ENCODE measurements around the gene SLX9. TPM values are rescaled to one million over a fixed set of nuclear protein-coding genes. Genes with fewer than 3 reads are reported as not detected.

The SLX9 gene
- total RNA-seq, 4 donors from 2014 or later, result 8.1 to 46.0 (median 16.6) TPM

GRCh38 chr21:44930543-44930981, 9.3 kb upstream of the SLX9 start:
- H3K36me3 ChIP-seq, result no peaks in the 10 kb centered on the region
- in situ Hi-C loops (cut with MboI; ENCODE audit: low pct_ligation_motif_present in 1 of 4, low pct_unique_long_range_greater_than_20kb in 1 of 4, low sequenced_read_pairs in 3 of 4) (loop anchor here in 1 of 4 donors (10.0 to 25.0 kb wide), 2 partner anchors 46 to 118 kb away; partner anchors contain the start of genes SUMO3 and UBE2G2), intact Hi-C loops (cut with DNase I; ENCODE audit: low total_unique reads) (no loop called here)
- peaks cover 84% of the 10 kb centered on the region for H3K27me3 ChIP-seq
- peak; percentile 39 for DNase-seq
- H3K4me3 ChIP-seq, result no peak overlapping the region
- H3K9me3 ChIP-seq, result no peaks in the 10 kb centered on the region
- TF ChIP-seq EP300 (IDR thresholded peaks at IDR 0.05; ENCODE audit: low read depth), result no peak
- TF ChIP-seq CTCF (IDR thresholded peaks at IDR 0.05), result no peak
- no peak for TF ChIP-seq POLR2AphosphoS5 (IDR thresholded peaks at IDR 0.05)
- TF ChIP-seq POLR2A (IDR thresholded peaks at IDR 0.05), result no peak
- H3K27ac ChIP-seq, result peak overlapping the region in 2 of 4 donors; percentile 18 to 31
- WGBS, 2 donors (ENCODE audit: low coverage in 1 of 2), result 31% methylated on average over 12 of the region's 12 CpGs; no CpG with 5 or more reads in 1 of the 2 donors
- H3K4me1 ChIP-seq, result peaks cover 10 to 41% (median 27%) of the 10 kb centered on the region in 4 donors

GRCh38 chr21:44931137-44931500, 8.7 kb upstream of the SLX9 start:
- Histone ChIP-seq H3K9me3 (no peaks in the 10 kb centered on the region), H3K27ac (peak overlapping the region in 3 of 4 donors; percentile 31 to 50 (median 45)), H3K4me1 (peaks cover 10 to 41% (median 27%) of the 10 kb centered on the region in 4 donors), H3K4me3 (peak overlapping the region in 2 of 4 donors; percentile 44 to 46), H3K36me3 (no peaks in the 10 kb centered on the region), H3K27me3 (peaks cover 81% of the 10 kb centered on the region)
- TF ChIP-seq POLR2AphosphoS5 (IDR thresholded peaks at IDR 0.05) (no peak), POLR2A (IDR thresholded peaks at IDR 0.05) (no peak), CTCF (IDR thresholded peaks at IDR 0.05) (no peak), EP300 (IDR thresholded peaks at IDR 0.05; ENCODE audit: low read depth) (no peak)
- intact Hi-C loops (cut with DNase I; ENCODE audit: low total_unique reads), result no loop called here
- WGBS, 2 donors (ENCODE audit: low coverage in 1 of 2), result 7% methylated on average over 19 of the region's 19 CpGs; no CpG with 5 or more reads in 1 of the 2 donors
- in situ Hi-C loops (cut with MboI; ENCODE audit: low pct_ligation_motif_present in 1 of 4, low pct_unique_long_range_greater_than_20kb in 1 of 4, low sequenced_read_pairs in 3 of 4), result loop anchor here in 1 of 4 donors (10.0 to 25.0 kb wide), 2 partner anchors 46 to 119 kb away; partner anchors contain the start of genes SUMO3 and UBE2G2
- peak; percentile 52 for DNase-seq

GRCh38 chr21:44931501-44932407, 8.1 kb upstream of the SLX9 start:
- H3K4me3 ChIP-seq, result peak overlapping the region in 3 of 4 donors; percentile 36 to 46 (median 44)
- no peaks in the 10 kb centered on the region for H3K9me3 ChIP-seq
- TF ChIP-seq POLR2A (IDR thresholded peaks at IDR 0.05) (no peak), EP300 (IDR thresholded peaks at IDR 0.05; ENCODE audit: low read depth) (no peak), CTCF (IDR thresholded peaks at IDR 0.05) (no peak)
- in situ Hi-C loops (cut with MboI; ENCODE audit: low pct_ligation_motif_present in 1 of 4, low pct_unique_long_range_greater_than_20kb in 1 of 4, low sequenced_read_pairs in 3 of 4) (loop anchor here in 1 of 4 donors (10.0 to 25.0 kb wide), 2 partner anchors 47 to 119 kb away; partner anchors contain the start of genes SUMO3 and UBE2G2), intact Hi-C loops (cut with DNase I; ENCODE audit: low total_unique reads) (no loop called here)
- peaks cover 77% of the 10 kb centered on the region for H3K27me3 ChIP-seq
- DNase-seq, result no peak
- H3K27ac ChIP-seq, result peak overlapping the region; percentile 19 to 50 (median 47)
- peaks cover 10 to 37% (median 25%) of the 10 kb centered on the region in 4 donors for H3K4me1 ChIP-seq
- no peaks in the 10 kb centered on the region for H3K36me3 ChIP-seq
- 0% methylated on average over 46 of the region's 78 CpGs; no CpG with 5 or more reads in 1 of the 2 donors for WGBS, 2 donors (ENCODE audit: low coverage in 1 of 2)

All from transverse colon (tissue), 4 donors.